ENCODE data around the gene SUMO4.

- TF ChIP-seq CTCF (conservative IDR thresholded peaks at IDR 0.05 in 1 of 2, IDR thresholded peaks at IDR 0.05 in 1 of 2; ENCODE audit: extremely low read depth in 1 of 2, insufficient read depth in 1 of 2, low read depth in 1 of 2, low read length in 2 of 2): no peak
- no peak for TF ChIP-seq EZH2 (IDR thresholded peaks at IDR 0.05; ENCODE audit: borderline replicate concordance, low read length)
Measured at GRCh38 chr6:149385998-149386646, 13.9 kb upstream of the SUMO4 start.

All from mammary epithelial cell (primary cell).